WI38 (cell line): ENCODE measurements around the gene ZNF410.

Source experiments
- H3K4me3 ChIP-seq: 2 replicates; pipeline ENCODE4 v1.5.1; 2011; ENCODE audit warnings: low read depth, mild to moderate bottlenecking, control low read depth, low read length
- TF ChIP-seq, protein P1 (sequence below): IDR thresholded peaks from 2 replicates; pipeline ENCODE4 v1.5.1; 2012; ENCODE audit warnings: low read depth, mild to moderate bottlenecking, control low read depth, low read length

Gene ZNF410

DNA sequence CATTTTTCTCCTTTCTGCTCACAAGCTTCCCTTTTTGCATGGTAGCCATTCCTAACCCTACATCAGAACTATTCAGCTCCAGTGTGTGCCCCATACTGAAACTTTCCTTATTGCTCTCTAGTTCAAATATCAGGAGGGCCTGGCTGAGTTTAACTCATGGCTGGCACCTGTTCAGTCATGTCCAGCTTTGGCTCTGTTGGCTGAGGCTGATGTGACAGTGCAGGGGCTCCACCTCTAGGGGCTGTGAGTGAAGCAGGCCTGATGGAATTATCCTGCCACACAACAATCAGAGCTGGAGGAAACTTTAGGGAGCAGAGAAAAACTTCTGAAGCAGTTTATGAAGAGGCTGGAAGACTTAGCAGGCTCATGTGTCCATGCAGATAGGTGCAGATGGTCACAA, 71.9 kb downstream of the ZNF410 start:
- TF ChIP-seq, protein P1, sequence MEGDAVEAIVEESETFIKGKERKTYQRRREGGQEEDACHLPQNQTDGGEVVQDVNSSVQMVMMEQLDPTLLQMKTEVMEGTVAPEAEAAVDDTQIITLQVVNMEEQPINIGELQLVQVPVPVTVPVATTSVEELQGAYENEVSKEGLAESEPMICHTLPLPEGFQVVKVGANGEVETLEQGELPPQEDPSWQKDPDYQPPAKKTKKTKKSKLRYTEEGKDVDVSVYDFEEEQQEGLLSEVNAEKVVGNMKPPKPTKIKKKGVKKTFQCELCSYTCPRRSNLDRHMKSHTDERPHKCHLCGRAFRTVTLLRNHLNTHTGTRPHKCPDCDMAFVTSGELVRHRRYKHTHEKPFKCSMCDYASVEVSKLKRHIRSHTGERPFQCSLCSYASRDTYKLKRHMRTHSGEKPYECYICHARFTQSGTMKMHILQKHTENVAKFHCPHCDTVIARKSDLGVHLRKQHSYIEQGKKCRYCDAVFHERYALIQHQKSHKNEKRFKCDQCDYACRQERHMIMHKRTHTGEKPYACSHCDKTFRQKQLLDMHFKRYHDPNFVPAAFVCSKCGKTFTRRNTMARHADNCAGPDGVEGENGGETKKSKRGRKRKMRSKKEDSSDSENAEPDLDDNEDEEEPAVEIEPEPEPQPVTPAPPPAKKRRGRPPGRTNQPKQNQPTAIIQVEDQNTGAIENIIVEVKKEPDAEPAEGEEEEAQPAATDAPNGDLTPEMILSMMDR, result no peak
- no peak overlapping the region for H3K4me3 ChIP-seq

DNA sequence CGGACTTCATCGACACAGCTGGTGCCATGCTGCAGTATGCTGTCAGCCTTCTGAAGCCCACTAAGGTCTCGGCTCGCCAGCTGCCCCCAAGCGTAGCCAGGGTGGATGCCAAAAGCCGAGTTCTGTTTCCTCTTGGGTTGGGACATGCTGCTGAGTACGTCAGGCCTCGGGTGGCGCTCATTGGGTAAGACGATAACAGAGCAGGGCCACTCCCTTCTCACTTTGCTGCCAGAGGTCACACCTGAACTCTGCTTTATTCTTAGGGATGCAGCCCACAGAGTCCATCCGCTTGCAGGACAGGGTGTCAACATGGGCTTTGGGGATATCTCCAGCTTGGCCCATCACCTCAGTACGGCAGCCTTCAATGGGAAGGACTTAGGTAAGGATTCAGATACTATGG, 74.5 kb downstream of the ZNF410 start:
- TF ChIP-seq, protein P1, result no peak
- H3K4me3 ChIP-seq, result no peak overlapping the region

DNA sequence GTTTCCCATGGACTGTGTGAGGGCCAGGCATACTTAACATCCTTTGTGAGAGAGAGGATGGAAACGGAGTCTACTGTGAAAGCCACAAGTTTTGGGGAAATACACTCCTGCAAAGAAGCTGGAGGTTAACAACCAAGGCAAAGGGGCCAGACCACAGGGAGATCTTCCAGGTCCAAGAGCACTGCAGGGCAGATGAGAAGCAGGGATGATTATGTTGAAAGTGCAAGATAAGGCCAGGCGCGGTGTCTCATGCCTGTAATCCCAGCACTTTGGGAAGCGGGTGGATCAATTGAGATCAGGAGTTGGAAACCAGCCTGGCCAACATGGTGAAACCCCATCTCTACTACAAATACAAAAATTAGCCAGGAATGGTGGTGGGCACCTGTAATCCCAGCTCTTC, 78.6 kb downstream of the ZNF410 start:
- TF ChIP-seq, protein P1, result no peak
- H3K4me3 ChIP-seq, result no peak overlapping the region

DNA sequence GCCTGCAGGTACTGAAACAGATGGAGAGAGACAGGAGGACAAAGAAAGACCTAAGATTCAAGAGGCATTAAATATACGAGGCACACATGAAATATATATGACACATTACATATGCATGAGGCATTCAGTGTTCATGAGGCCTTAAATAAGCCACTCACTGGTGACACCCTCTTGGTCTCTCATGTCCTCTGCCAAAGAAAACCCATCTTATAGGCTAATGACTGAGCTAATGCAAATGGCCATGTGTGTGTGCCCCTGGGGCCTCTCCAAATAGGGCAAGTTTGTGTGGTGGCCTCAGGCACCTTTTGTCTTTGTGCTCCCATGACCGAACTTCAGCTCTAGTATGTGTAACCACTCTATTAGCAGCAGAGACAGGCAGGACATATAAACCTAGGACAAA, 82.2 kb downstream of the ZNF410 start:
- no peak overlapping the region for H3K4me3 ChIP-seq
- TF ChIP-seq, protein P1, result no peak

DNA sequence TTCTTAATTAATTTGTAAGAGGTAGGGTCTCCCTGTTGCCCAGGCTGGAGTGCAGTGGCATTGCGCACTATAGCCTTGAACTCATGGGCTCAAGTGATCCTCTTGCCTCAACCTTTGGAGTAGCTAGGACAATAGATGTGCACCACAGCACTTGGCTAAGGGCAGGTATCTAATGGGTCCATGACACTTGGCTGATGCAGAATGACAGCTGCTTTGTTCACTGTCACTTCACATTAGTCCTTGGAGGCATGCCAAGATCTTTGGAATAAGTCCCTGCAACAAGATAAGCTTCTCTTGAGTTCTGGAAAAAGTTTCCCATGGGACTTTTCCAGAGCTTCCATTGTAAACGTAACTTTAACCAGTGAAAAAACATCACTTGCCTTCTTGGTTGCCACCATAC, 86.8 kb downstream of the ZNF410 start:
- TF ChIP-seq, protein P1, result no peak

DNA sequence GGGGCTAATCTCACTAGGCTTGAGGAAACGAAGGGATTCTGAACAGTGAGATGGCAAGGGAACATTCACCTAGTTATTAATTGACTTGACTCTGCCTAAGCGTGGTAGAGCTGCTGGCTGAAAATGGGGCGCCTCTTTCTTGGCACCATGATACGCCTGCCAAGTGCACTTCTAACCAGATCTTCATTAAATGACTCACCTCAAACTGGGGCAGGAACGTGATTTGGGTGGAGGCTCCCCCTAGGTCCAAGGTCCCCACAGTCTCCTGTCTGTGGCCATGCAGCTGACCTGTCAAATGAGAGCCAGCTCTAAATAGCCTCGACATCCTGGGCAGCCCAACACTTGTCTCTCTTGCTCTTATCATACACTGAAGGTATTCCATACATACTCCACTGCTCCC, 89.5 kb downstream of the ZNF410 start:
- H3K4me3 ChIP-seq, result no peak overlapping the region
- TF ChIP-seq, protein P1, result no peak

More for the DNA sequence above, 86.8 kb downstream of the ZNF410 start:
- no peak overlapping the region for H3K4me3 ChIP-seq

DNA sequence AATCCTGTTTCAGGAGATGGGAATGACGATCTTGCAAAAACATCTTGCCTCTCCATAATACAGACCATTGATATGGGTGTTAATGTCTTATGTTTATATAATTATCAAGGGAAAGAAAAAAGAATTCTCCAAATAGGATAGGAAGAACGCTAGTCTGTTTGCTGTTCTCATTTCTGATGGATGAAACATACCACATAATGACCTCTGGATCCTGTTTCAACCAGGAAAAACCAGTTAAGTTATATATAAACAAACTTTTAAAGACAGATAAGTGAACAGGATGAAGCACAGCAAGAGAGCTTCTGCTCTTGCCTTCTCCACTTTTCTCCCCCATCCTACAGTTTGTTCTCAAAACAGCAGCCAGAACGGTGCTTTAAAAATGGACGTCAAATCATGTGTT, 91.2 kb downstream of the ZNF410 start:
- no peak overlapping the region for H3K4me3 ChIP-seq
- TF ChIP-seq, protein P1, result no peak
